Mesodermal cell (in vitro differentiated cells): ENCODE measurements around the gene PROX2.

Source experiments
- H3K27ac ChIP-seq: 2 replicates; pipeline ENCODE4 v1.7.0; 2013; ENCODE audit warnings: mild to moderate bottlenecking, low read depth, low read length, moderate library complexity; ENCODE audit not compliant: severe bottlenecking
- H3K36me3 ChIP-seq: 2 replicates; pipeline ENCODE4 v1.7.1; 2013; ENCODE audit warnings: mild to moderate bottlenecking, low read length, moderate library complexity; ENCODE audit not compliant: control insufficient read depth, insufficient read depth
- H3K4me1 ChIP-seq: one replicate; pipeline ENCODE4 v1.7.1; 2013; ENCODE audit warnings: mild to moderate bottlenecking, low read length; ENCODE audit not compliant: insufficient read depth, control insufficient read depth, poor library complexity, severe bottlenecking
- H3K4me3 ChIP-seq: 2 replicates; pipeline ENCODE4 v1.7.0; 2013; ENCODE audit warnings: low read length, control low read depth, mild to moderate bottlenecking; ENCODE audit not compliant: insufficient read depth, poor library complexity, severe bottlenecking; ENCODE audit errors: extremely low read depth
- H3K9me3 ChIP-seq: 2 replicates; pipeline ENCODE4 v1.7.1; 2013; ENCODE audit warnings: mild to moderate bottlenecking, low read length, moderate library complexity; ENCODE audit not compliant: control insufficient read depth
- WGBS, 2 experiments: methylation state at CpG; one replicate each; pipeline ENCODE4 v1.1.5; 2013; ENCODE audit warnings: missing lambda C conversion rate in 2 of 2; ENCODE audit not compliant: insufficient coverage in 2 of 2; 5-methylcytosine and 5-hydroxymethylcytosine counted together

The PROX2 gene

GRCh38 chr14:74917178-74917543, 41.2 kb upstream of the PROX2 start:
- Histone ChIP-seq H3K27ac (no peak overlapping the region), H3K36me3 (no peaks in the 10 kb centered on the region), H3K4me1 (no peaks in the 10 kb centered on the region), H3K9me3 (no peaks in the 10 kb centered on the region), H3K4me3 (no peak overlapping the region)
- 88 to 100% methylated on average over 1 to 3 of the region's 5 CpGs for WGBS, 2 experiments

- no peaks in the 10 kb centered on the region for H3K36me3 ChIP-seq
- no peak overlapping the region for H3K4me3 ChIP-seq
- 89 to 92% methylated on average over 4 to 6 of the region's 7 CpGs for WGBS, 2 experiments
- H3K4me1 ChIP-seq, result peaks cover 4% of the 10 kb centered on the region
- no peak overlapping the region for H3K27ac ChIP-seq
- H3K9me3 ChIP-seq, result no peaks in the 10 kb centered on the region
Observed at GRCh38 chr14:74915826-74916225, 39.9 kb upstream of the PROX2 start.

GRCh38 chr14:74915426-74915825, 39.5 kb upstream of the PROX2 start:
- H3K4me3 ChIP-seq, result no peak overlapping the region
- H3K4me1 ChIP-seq, result peaks cover 4% of the 10 kb centered on the region
- no peaks in the 10 kb centered on the region for H3K36me3 ChIP-seq
- no peak overlapping the region for H3K27ac ChIP-seq
- WGBS, 2 experiments, result 88 to 100% methylated on average over 3 of the region's 4 CpGs
- no peaks in the 10 kb centered on the region for H3K9me3 ChIP-seq

- no peak overlapping the region for H3K27ac ChIP-seq
- peaks cover 4% of the 10 kb centered on the region for H3K4me1 ChIP-seq
- H3K36me3 ChIP-seq, result no peaks in the 10 kb centered on the region
- WGBS, 2 experiments, result 50 to 67% methylated on average over 4 to 5 of the region's 6 CpGs
- no peak overlapping the region for H3K4me3 ChIP-seq
- no peaks in the 10 kb centered on the region for H3K9me3 ChIP-seq
Observed at GRCh38 chr14:74913986-74914573, 38.1 kb upstream of the PROX2 start.

- Histone ChIP-seq H3K36me3 (no peaks in the 10 kb centered on the region), H3K27ac (no peak overlapping the region), H3K9me3 (no peaks in the 10 kb centered on the region), H3K4me3 (no peak overlapping the region), H3K4me1 (peaks cover 4% of the 10 kb centered on the region)
- 77 to 100% methylated on average over 1 to 5 of the region's 5 CpGs for WGBS, 2 experiments
Observed at GRCh38 chr14:74913393-74913910, 37.5 kb upstream of the PROX2 start.

- Histone ChIP-seq H3K9me3 (no peaks in the 10 kb centered on the region), H3K36me3 (no peaks in the 10 kb centered on the region), H3K4me1 (peaks cover 4% of the 10 kb centered on the region), H3K27ac (no peak overlapping the region), H3K4me3 (no peak overlapping the region)
- 96 to 100% methylated on average over 7 to 8 of the region's 10 CpGs for WGBS, 2 experiments
Observed at GRCh38 chr14:74912801-74913200, 36.9 kb upstream of the PROX2 start.

GRCh38 chr14:74912111-74912510, 36.2 kb upstream of the PROX2 start:
- H3K9me3 ChIP-seq, result no peaks in the 10 kb centered on the region
- no peak overlapping the region for H3K27ac ChIP-seq
- H3K4me1 ChIP-seq, result peaks cover 4% of the 10 kb centered on the region
- no peak overlapping the region for H3K4me3 ChIP-seq
- peaks cover 1% of the 10 kb centered on the region for H3K36me3 ChIP-seq
- WGBS, 2 experiments, result 95% methylated on average over 4 to 6 of the region's 6 CpGs

- H3K36me3 ChIP-seq, result peaks cover 5% of the 10 kb centered on the region
- H3K4me3 ChIP-seq, result no peak overlapping the region
- H3K4me1 ChIP-seq, result peaks cover 4% of the 10 kb centered on the region
- H3K9me3 ChIP-seq, result no peaks in the 10 kb centered on the region
- 87 to 98% methylated on average over 5 of the region's 5 CpGs for WGBS, 2 experiments
- H3K27ac ChIP-seq, result no peak overlapping the region
Observed at GRCh38 chr14:74911704-74912103, 35.8 kb upstream of the PROX2 start.

GRCh38 chr14:74911221-74911620, 35.3 kb upstream of the PROX2 start:
- Histone ChIP-seq H3K9me3 (no peaks in the 10 kb centered on the region), H3K36me3 (peaks cover 9% of the 10 kb centered on the region), H3K4me3 (no peak overlapping the region), H3K4me1 (peaks cover 4% of the 10 kb centered on the region), H3K27ac (no peak overlapping the region)
- WGBS, 2 experiments, result 87 to 98% methylated on average over 5 of the region's 6 CpGs

GRCh38 chr14:74910556-74910955, 34.6 kb upstream of the PROX2 start:
- H3K36me3 ChIP-seq, result peaks cover 14% of the 10 kb centered on the region
- H3K27ac ChIP-seq, result no peak overlapping the region
- H3K4me1 ChIP-seq, result peaks cover 4% of the 10 kb centered on the region
- WGBS, 2 experiments, result 87 to 90% methylated on average over 6 to 8 of the region's 10 CpGs
- no peak overlapping the region for H3K4me3 ChIP-seq
- H3K9me3 ChIP-seq, result no peaks in the 10 kb centered on the region

- Histone ChIP-seq H3K9me3 (no peaks in the 10 kb centered on the region), H3K4me3 (no peak overlapping the region), H3K4me1 (peaks cover 4% of the 10 kb centered on the region), H3K36me3 (peaks cover 19% of the 10 kb centered on the region), H3K27ac (no peak overlapping the region)
- 91 to 96% methylated on average over 8 to 9 of the region's 10 CpGs for WGBS, 2 experiments
Observed at GRCh38 chr14:74909911-74910310, 34.0 kb upstream of the PROX2 start.
